ENCODE measurements around the gene CLSTN2.

CLSTN2 gene

DNA sequence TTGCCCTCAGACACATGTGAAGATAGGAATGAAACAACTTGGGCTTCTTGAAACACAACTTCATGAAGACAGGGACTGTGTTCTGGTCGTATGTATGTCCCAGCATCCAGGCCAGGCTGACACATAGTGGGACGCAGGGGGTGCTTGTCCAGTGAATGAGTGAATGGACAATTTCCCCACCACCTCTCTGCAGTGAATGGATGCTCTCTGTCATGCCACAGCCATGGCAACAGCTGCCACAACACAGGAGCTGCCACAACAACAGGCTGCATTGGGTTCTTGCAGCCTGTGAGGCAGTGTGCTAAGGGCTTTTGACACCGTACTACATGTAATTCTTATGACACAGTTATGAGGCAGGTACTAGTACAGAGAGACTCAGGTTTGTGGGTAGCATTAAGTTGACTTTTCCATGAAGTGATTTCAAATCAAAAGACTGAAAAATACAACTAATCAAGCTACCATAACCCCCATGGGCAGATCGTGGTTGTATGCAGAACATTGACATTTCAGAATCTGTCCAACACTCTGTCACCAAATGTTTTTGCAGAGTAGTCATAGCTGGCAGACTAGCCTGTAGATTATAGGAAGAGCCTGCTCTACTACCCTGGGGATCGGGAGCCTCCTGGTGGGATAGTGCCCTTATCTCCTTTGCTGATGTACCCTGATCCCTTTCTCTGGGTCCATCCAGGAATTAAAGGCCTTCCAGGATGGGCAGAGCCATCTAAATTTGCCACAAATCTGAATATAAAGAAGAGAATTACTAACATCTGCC, 40.8 kb downstream of the CLSTN2 start:
- H3K4me3 ChIP-seq (ENCODE audit: low read depth, low read length), result no peak overlapping the region
- no peak for DNase-seq (ENCODE audit: low read depth)
- TF ChIP-seq, protein P1, sequence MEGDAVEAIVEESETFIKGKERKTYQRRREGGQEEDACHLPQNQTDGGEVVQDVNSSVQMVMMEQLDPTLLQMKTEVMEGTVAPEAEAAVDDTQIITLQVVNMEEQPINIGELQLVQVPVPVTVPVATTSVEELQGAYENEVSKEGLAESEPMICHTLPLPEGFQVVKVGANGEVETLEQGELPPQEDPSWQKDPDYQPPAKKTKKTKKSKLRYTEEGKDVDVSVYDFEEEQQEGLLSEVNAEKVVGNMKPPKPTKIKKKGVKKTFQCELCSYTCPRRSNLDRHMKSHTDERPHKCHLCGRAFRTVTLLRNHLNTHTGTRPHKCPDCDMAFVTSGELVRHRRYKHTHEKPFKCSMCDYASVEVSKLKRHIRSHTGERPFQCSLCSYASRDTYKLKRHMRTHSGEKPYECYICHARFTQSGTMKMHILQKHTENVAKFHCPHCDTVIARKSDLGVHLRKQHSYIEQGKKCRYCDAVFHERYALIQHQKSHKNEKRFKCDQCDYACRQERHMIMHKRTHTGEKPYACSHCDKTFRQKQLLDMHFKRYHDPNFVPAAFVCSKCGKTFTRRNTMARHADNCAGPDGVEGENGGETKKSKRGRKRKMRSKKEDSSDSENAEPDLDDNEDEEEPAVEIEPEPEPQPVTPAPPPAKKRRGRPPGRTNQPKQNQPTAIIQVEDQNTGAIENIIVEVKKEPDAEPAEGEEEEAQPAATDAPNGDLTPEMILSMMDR (IDR thresholded peaks at IDR 0.05; ENCODE audit: insufficient read depth, low read depth, low read length, missing control alignments), result no peak

DNA sequence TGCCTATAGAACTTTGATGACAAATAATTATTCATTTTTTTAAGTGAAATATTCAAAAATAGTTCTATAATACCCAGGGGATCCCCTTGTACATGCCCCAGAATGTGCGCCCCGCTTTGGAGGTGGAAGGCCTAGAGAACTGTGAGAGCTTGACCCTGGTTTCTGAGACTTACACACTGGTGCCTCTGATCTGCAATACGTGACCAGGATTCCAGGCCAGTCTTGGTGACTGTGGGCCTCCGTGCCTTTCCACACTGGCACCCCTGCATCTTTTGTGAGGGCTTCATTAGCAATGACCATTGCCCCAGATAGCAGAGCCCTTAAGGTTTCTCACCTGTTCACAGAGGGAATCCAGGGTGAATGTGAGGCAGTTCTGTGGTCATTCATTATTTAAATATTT, 44.0 kb downstream of the CLSTN2 start:
- H3K4me3 ChIP-seq (ENCODE audit: low read depth, low read length), result no peak overlapping the region
- TF ChIP-seq, protein P1 (IDR thresholded peaks at IDR 0.05; ENCODE audit: insufficient read depth, low read depth, low read length, missing control alignments), result no peak
- no peak for DNase-seq (ENCODE audit: low read depth)

DNA sequence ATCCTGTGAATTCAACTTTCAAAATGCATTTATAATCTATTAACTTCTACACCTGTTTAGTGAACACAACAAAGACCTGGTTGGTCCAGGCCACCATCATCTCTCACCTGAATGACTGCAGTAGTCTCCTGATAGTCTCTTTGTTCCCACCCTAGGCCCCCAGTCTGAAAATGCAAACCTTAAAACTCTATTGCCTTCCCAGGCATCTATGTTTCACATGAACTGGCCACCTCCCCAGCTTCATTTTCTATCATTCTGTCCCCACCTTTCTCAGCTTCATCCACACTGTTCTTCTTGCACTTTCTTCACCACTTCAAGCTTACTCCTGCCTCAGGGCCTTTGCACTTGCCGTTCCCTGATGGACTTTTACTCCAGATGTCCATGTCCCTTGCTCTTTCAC, 45.0 kb downstream of the CLSTN2 start:
- no peak for DNase-seq (ENCODE audit: low read depth)
- H3K4me3 ChIP-seq (ENCODE audit: low read depth, low read length), result no peak overlapping the region
- TF ChIP-seq, protein P1 (IDR thresholded peaks at IDR 0.05; ENCODE audit: insufficient read depth, low read depth, low read length, missing control alignments), result no peak

DNA sequence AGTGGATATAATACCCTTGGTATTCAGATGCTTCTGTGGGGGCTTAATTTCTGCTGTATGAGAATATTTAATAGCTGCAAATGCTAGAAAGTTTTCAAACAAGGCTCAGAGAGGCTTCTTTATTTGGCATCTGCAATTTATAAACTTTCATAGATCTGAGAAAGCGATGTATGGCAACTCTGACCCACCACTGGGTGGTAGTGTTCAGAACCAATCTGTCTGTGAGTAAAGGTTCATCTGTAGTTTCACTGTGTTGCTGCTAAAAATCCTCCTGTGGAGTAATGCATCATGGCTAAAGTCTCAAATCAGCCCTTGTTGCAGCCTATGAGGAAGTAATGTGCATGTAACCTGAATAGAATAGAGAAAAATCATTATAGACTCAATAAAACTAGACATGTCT, 47.4 kb downstream of the CLSTN2 start:
- TF ChIP-seq, protein P1 (IDR thresholded peaks at IDR 0.05; ENCODE audit: insufficient read depth, low read depth, low read length, missing control alignments), result no peak
- no peak for DNase-seq (ENCODE audit: low read depth)
- no peak overlapping the region for H3K4me3 ChIP-seq (ENCODE audit: low read depth, low read length)

DNA sequence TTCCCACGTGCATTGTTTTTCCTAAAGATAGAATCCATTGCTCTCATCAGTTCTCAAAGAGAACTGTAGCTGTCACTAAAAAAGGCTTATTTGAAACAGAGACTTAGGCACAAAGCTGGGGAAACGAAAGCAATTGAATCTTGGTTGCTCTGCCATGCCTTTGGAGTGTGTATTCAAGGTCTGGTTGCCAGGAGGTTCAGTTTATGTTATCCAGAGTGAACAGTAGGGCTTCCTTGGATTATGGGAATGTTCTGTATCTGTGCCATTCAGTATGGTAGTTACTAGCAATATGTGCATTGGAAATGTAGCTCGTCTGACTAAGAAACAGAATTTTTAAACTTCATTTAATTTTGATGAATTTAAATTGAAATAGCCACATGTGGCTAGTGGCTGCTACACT, 50.6 kb downstream of the CLSTN2 start:
- no peak overlapping the region for H3K4me3 ChIP-seq (ENCODE audit: low read depth, low read length)
- TF ChIP-seq, protein P1 (IDR thresholded peaks at IDR 0.05; ENCODE audit: insufficient read depth, low read depth, low read length, missing control alignments), result no peak
- DNase-seq (ENCODE audit: low read depth), result no peak

DNA sequence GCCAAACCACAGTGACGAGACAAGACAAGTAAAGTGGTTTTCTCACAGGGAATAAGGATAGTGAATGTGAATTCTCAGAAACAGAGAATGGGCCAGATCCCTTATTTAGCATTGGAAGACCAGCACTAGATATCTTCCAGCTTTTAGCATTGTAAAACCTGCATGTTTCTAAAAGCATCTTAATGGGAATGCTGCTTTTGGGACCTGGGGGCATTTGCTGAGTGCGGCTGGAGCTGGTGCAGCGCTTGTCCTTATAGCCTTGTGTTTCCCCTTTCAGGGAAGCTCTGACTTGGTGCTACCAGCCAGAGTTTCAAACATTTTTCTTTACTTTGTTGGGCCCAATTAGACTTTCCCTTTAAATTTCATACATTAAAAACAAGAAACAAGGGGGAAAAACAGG, 52.9 kb downstream of the CLSTN2 start:
- TF ChIP-seq, protein P1 (IDR thresholded peaks at IDR 0.05; ENCODE audit: insufficient read depth, low read depth, low read length, missing control alignments), result no peak
- no peak for DNase-seq (ENCODE audit: low read depth)
- no peak overlapping the region for H3K4me3 ChIP-seq (ENCODE audit: low read depth, low read length)
